ENCODE results near the gene NLK.

DNA sequence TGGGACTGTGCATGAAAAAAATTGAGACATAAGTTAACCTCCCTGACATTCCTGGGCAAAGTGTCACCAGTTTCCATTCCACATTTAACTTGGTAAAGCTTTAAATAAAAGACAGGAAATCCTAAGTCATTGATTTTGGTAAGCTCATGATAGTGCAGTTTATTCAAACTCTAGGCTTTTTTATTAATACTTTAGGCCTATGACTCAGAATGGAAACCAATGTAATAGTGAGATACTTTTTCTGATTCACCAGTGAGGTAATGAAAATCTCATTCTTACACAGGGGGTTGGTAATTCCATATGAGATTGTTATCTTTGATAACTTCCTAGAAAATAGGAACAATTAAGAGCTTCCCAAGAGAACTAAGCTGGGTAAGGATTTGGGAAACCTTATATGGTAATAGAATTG is 91.1 kb downstream of the NLK start:
- TF ChIP-seq, protein P1, sequence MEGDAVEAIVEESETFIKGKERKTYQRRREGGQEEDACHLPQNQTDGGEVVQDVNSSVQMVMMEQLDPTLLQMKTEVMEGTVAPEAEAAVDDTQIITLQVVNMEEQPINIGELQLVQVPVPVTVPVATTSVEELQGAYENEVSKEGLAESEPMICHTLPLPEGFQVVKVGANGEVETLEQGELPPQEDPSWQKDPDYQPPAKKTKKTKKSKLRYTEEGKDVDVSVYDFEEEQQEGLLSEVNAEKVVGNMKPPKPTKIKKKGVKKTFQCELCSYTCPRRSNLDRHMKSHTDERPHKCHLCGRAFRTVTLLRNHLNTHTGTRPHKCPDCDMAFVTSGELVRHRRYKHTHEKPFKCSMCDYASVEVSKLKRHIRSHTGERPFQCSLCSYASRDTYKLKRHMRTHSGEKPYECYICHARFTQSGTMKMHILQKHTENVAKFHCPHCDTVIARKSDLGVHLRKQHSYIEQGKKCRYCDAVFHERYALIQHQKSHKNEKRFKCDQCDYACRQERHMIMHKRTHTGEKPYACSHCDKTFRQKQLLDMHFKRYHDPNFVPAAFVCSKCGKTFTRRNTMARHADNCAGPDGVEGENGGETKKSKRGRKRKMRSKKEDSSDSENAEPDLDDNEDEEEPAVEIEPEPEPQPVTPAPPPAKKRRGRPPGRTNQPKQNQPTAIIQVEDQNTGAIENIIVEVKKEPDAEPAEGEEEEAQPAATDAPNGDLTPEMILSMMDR (conservative IDR thresholded peaks at IDR 0.05 in 1 of 2, IDR thresholded peaks at IDR 0.05 in 1 of 2; ENCODE audit: extremely low read depth in 1 of 2, insufficient read depth in 1 of 2, low read depth in 1 of 2, low read length in 2 of 2) = no peak
- no peak for TF ChIP-seq EZH2 (IDR thresholded peaks at IDR 0.05; ENCODE audit: borderline replicate concordance, low read length)

Measured in mammary epithelial cell (primary cell).